Caco-2 (cell line): ENCODE results near the gene ADARB2. TPM values are rescaled to one million over a fixed set of nuclear protein-coding genes. Genes with fewer than 3 reads are reported as not detected.

Experiments
- BruUV-seq: library from RNA; stranded (reverse); fragments of 400-500 nt; replicated peaks from 2 replicates; lab custom pipeline; 2021; lab: Mats Ljungman, UMichigan
- CTCF ChIA-PET: fragments of 300-600 bp; sonication (Branson Sonifier 250); formaldehyde crosslinking; loops from one replicate; lab custom pipeline; 2022; ENCODE audit warnings: antibody characterized with exemption; lab: Charles Lee
- POLR2A ChIA-PET: fragments of 300-600 bp; sonication (Branson Sonifier 250); formaldehyde crosslinking; loops from one replicate; lab custom pipeline; 2022; ENCODE audit warnings: antibody characterized with exemption; lab: Charles Lee
- DNase-seq, 2 experiments: peaks; one replicate each; pipeline versions ENCODE4 v3.0.0 to v3.0.0-alpha.2; 2020 to 2022
- H3K27me3 ChIP-seq: replicated peaks from 2 replicates; pipeline ENCODE4 v1.6.0; 2011; ENCODE audit warnings: low read length; ENCODE audit not compliant: control insufficient read depth, insufficient read depth
- H3K36me3 ChIP-seq: 2 replicates; pipeline ENCODE4 v1.5.1; 2011; ENCODE audit warnings: low read length; ENCODE audit not compliant: control insufficient read depth, insufficient read depth
- H3K4me1 ChIP-seq: fragments of 250-450 bp; sonication (Bioruptor Pico); 2 replicates; pipeline ENCODE4 v1.5.1; 2020; ENCODE audit warnings: mild to moderate bottlenecking
- H3K4me3 ChIP-seq: 2 replicates; pipeline ENCODE4 v1.5.1; 2011; ENCODE audit warnings: low read depth, mild to moderate bottlenecking, control low read depth, low read length
- H3K9me3 ChIP-seq: fragments of 250-450 bp; sonication (Bioruptor Pico); 2 replicates; pipeline ENCODE4 v1.5.1; 2020; ENCODE audit warnings: mild to moderate bottlenecking, moderate library complexity
- H3K27ac Mint-ChIP-seq: one replicate; pipeline ENCODE4 v1.8.0; 2022; ENCODE audit warnings: mixed read lengths; ENCODE audit not compliant: unreplicated experiment
- H3K27me3 Mint-ChIP-seq: one replicate; pipeline ENCODE4 v1.8.0; 2022; ENCODE audit warnings: mixed read lengths; ENCODE audit not compliant: insufficient read depth, unreplicated experiment
- H3K36me3 Mint-ChIP-seq: one replicate; pipeline ENCODE4 v1.8.0; 2022; ENCODE audit warnings: mild to moderate bottlenecking, mixed read lengths; ENCODE audit not compliant: insufficient read depth, unreplicated experiment
- H3K4me1 Mint-ChIP-seq: one replicate; pipeline ENCODE4 v1.8.0; 2022; ENCODE audit warnings: low read depth, mixed read lengths; ENCODE audit not compliant: unreplicated experiment
- H3K4me3 Mint-ChIP-seq: one replicate; pipeline ENCODE4 v1.8.0; 2022; ENCODE audit warnings: mild to moderate bottlenecking, moderate library complexity, mixed read lengths; ENCODE audit not compliant: unreplicated experiment
- H3K9me3 Mint-ChIP-seq: one replicate; pipeline ENCODE4 v1.8.0; 2022; ENCODE audit warnings: mixed read lengths; ENCODE audit not compliant: unreplicated experiment
- CTCF ChIP-seq, 2 experiments: fragments of 200-600 bp in 1 of 2; IDR thresholded peaks; 1 replicate in 1 of 2; 2 replicates in 1 of 2; pipeline versions ENCODE4 v1.5.1 to v1.8.0; 2011 to 2022; ENCODE audit warnings: antibody characterized with exemption in 1 of 2, control low read depth in 1 of 2, inconsistent platforms in 1 of 2, low read depth in 1 of 2, low read length in 1 of 2, mild to moderate bottlenecking in 1 of 2, moderate library complexity in 1 of 2; ENCODE audit not compliant: insufficient read depth in 1 of 2, severe bottlenecking in 1 of 2, unreplicated experiment in 1 of 2
- intact Hi-C: fragments of 100-400 bp; cut with micrococcal nuclease; formaldehyde crosslinking; loops from one replicate; pipeline ENCODE4 v1.10.0; 2022; ENCODE audit not compliant: unreplicated experiment
- total RNA-seq: library from RNA; stranded (reverse); gene quantifications from 2 replicates; pipeline ENCODE4 v1.2.3, GENCODE V29; 2022

The ADARB2 gene
- total RNA-seq, 1 experiment from 2014 or later = 0.27 TPM

GRCh38 chr10:1346201-1346600, 391.1 kb downstream of the ADARB2 start:
- Mint-ChIP-seq H3K9me3 (no peaks in the 10 kb centered on the region), H3K36me3 (no peaks in the 10 kb centered on the region), H3K27ac (no peak overlapping the region), H3K27me3 (peaks cover 13% of the 10 kb centered on the region), H3K4me3 (no peak overlapping the region), H3K4me1 (no peaks in the 10 kb centered on the region)
- no peaks in the 10 kb centered on the region; the same call in 1 of the 2 replicates for H3K9me3 ChIP-seq
- no peaks in the 10 kb centered on the region for H3K27me3 ChIP-seq
- ChIA-PET POLR2A (no interaction called here), CTCF (no interaction called here)
- DNase-seq = no peak
- no peak overlapping the region for H3K4me3 ChIP-seq
- BruUV-seq = no TSS peak
- H3K36me3 ChIP-seq = no peaks in the 10 kb centered on the region
- intact Hi-C loops = no loop called here
- no peak for TF ChIP-seq CTCF (IDR thresholded peaks at IDR 0.05; ENCODE audit: insufficient read depth in 1 of 2, low read depth in 1 of 2, low read length in 1 of 2, severe bottlenecking in 1 of 2, unreplicated experiment in 1 of 2)
- no peaks in the 10 kb centered on the region for H3K4me1 ChIP-seq

- Histone ChIP-seq H3K36me3 (no peaks in the 10 kb centered on the region), H3K9me3 (no peaks in the 10 kb centered on the region; the same call in 1 of the 2 replicates), H3K4me3 (no peak overlapping the region), H3K4me1 (no peaks in the 10 kb centered on the region), H3K27me3 (no peaks in the 10 kb centered on the region)
- no peaks in the 10 kb centered on the region for H3K4me1 Mint-ChIP-seq
- BruUV-seq = no TSS peak
- CTCF ChIA-PET = no interaction called here
- TF ChIP-seq CTCF (IDR thresholded peaks at IDR 0.05; ENCODE audit: insufficient read depth in 1 of 2, low read depth in 1 of 2, low read length in 1 of 2, severe bottlenecking in 1 of 2, unreplicated experiment in 1 of 2) = no peak
- no peaks in the 10 kb centered on the region for H3K9me3 Mint-ChIP-seq
- POLR2A ChIA-PET = interaction anchor here (0.7 kb wide), 1 partner anchor 230 kb away, joined by 3 read pairs; no protein-coding TSS in a partner anchor
- H3K27ac Mint-ChIP-seq = no peak overlapping the region
- DNase-seq = no peak
- H3K36me3 Mint-ChIP-seq = no peaks in the 10 kb centered on the region
- H3K4me3 Mint-ChIP-seq = no peak overlapping the region
- peaks cover 11% of the 10 kb centered on the region for H3K27me3 Mint-ChIP-seq
- intact Hi-C loops = no loop called here
Observed at GRCh38 chr10:1345368-1345767, 392.0 kb downstream of the ADARB2 start.

GRCh38 chr10:1344846-1345245, 392.5 kb downstream of the ADARB2 start:
- H3K36me3 ChIP-seq = no peaks in the 10 kb centered on the region
- ChIA-PET CTCF (no interaction called here), POLR2A (interaction anchor here (0.7 kb wide), 1 partner anchor 230 kb away, joined by 3 read pairs; no protein-coding TSS in a partner anchor)
- no peak overlapping the region for H3K27ac Mint-ChIP-seq
- H3K4me1 ChIP-seq = no peaks in the 10 kb centered on the region
- no peak overlapping the region for H3K4me3 Mint-ChIP-seq
- H3K4me1 Mint-ChIP-seq = no peaks in the 10 kb centered on the region
- TF ChIP-seq CTCF (IDR thresholded peaks at IDR 0.05; ENCODE audit: insufficient read depth in 1 of 2, low read depth in 1 of 2, low read length in 1 of 2, severe bottlenecking in 1 of 2, unreplicated experiment in 1 of 2) = no peak
- peaks cover 6% of the 10 kb centered on the region for H3K27me3 Mint-ChIP-seq
- no peak for DNase-seq
- H3K27me3 ChIP-seq = no peaks in the 10 kb centered on the region
- BruUV-seq = no TSS peak
- no peaks in the 10 kb centered on the region for H3K36me3 Mint-ChIP-seq
- no peaks in the 10 kb centered on the region for H3K9me3 Mint-ChIP-seq
- no peaks in the 10 kb centered on the region; the same call in 1 of the 2 replicates for H3K9me3 ChIP-seq
- no peak overlapping the region for H3K4me3 ChIP-seq
- intact Hi-C loops = no loop called here
